H1 (cell line): Measurements from ENCODE around the gene ANXA5. TPM values are rescaled to one million over a fixed set of nuclear protein-coding genes. Genes with fewer than 3 reads are reported as not detected.
A peak's percentile ranks its signal among the peaks of the same experiment; 100 is the strongest.

Experiments
- CTCF ChIA-PET: fragments of 300-600 bp; sonication (Branson Sonifier 250); formaldehyde crosslinking; loops from one replicate; lab custom pipeline; 2021; ENCODE audit not compliant: partially characterized antibody; lab: Charles Lee
- POLR2A ChIA-PET: fragments of 300-600 bp; sonication (Branson Sonifier 250); formaldehyde crosslinking; loops from one replicate; lab custom pipeline; 2021; ENCODE audit warnings: inconsistent platforms; ENCODE audit not compliant: partially characterized antibody; lab: Charles Lee
- DNase-seq, 2 experiments: peaks; one replicate each; pipeline versions ENCODE4 v3.0.0 to v3.0.0-alpha.2; 2010 to 2022; ENCODE audit warnings: low spot score in 2 of 2, low read depth in 1 of 2, mixed read lengths in 1 of 2
- FAIRE-seq: peaks from 2 replicates; lab custom pipeline; 2011; peaks lifted over from hg19 to GRCh38; lab: Jason Lieb, UNC
- H2AFZ ChIP-seq: 2 replicates; pipeline ENCODE4 v1.8.1; 2012; ENCODE audit warnings: low read length, inconsistent platforms
- H2AK5ac ChIP-seq: 2 replicates; pipeline ENCODE4 v1.6.1; 2013; ENCODE audit warnings: low read depth, low read length
- H2BK120ac ChIP-seq: replicated peaks from 2 replicates; pipeline ENCODE3; 2013; ENCODE audit warnings: low read depth, low read length, inconsistent platforms
- H2BK12ac ChIP-seq: 2 replicates; pipeline ENCODE4 v1.6.1; 2013; ENCODE audit warnings: low read depth, low read length
- H2BK15ac ChIP-seq: 2 replicates; pipeline ENCODE4 v1.6.1; 2013; ENCODE audit warnings: low read length
- H2BK20ac ChIP-seq: 2 replicates; pipeline ENCODE4 v1.6.1; 2013; ENCODE audit warnings: low read length
- H2BK5ac ChIP-seq: 2 replicates; pipeline ENCODE4 v1.6.1; 2013; ENCODE audit warnings: low read depth, low read length
- H3K14ac ChIP-seq: 2 replicates; pipeline ENCODE4 v1.6.1; 2013; ENCODE audit warnings: inconsistent platforms; ENCODE audit not compliant: insufficient read length
- H3K18ac ChIP-seq: 2 replicates; pipeline ENCODE4 v1.6.1; 2013; ENCODE audit warnings: low read length; ENCODE audit errors: extremely low read depth
- H3K23ac ChIP-seq: 2 replicates; pipeline ENCODE4 v1.6.1; 2013; ENCODE audit warnings: inconsistent platforms; ENCODE audit not compliant: insufficient read length
- H3K23me2 ChIP-seq: 2 replicates; pipeline ENCODE4 v1.6.1; 2013; ENCODE audit warnings: low read depth, low read length
- H3K27ac ChIP-seq: 2 replicates; pipeline ENCODE4 v1.6.1; 2011; ENCODE audit warnings: low read depth, low read length, inconsistent platforms
- H3K27me3 ChIP-seq, 4 experiments: replicated peaks in 1 of 4; 1 replicate in 1 of 4; 2 replicates in 3 of 4; pipeline versions ENCODE4 v1.6.1 to v1.8.1; 2011 to 2013; ENCODE audit warnings: low read length in 3 of 4, mild to moderate bottlenecking in 3 of 4, inconsistent platforms in 2 of 4, mixed read lengths in 2 of 4, moderate library complexity in 1 of 4; ENCODE audit not compliant: control insufficient read depth in 3 of 4, insufficient read depth in 3 of 4; ENCODE audit errors: extremely low read depth in 1 of 4
- H3K36me3 ChIP-seq, 4 experiments: 2 replicates each; pipeline versions ENCODE4 v1.6.1 to v1.8.1; 2011 to 2013; ENCODE audit warnings: mild to moderate bottlenecking in 4 of 4, low read length in 3 of 4, moderate library complexity in 2 of 4, control low read depth in 1 of 4, inconsistent platforms in 1 of 4; ENCODE audit not compliant: insufficient read depth in 4 of 4, control insufficient read depth in 2 of 4
- H3K4ac ChIP-seq: replicated peaks from 2 replicates; pipeline ENCODE3; 2013; ENCODE audit warnings: low read length, low read depth, mixed read lengths, inconsistent platforms; ENCODE audit not compliant: insufficient read length
- H3K4me1 ChIP-seq, 4 experiments: replicated peaks in 1 of 4; 1 replicate in 1 of 4; 2 replicates in 3 of 4; pipeline versions ENCODE4 v1.6.1 to v1.8.1; 2011 to 2013; ENCODE audit warnings: low read length in 3 of 4, inconsistent platforms in 2 of 4, mixed read lengths in 1 of 4; ENCODE audit not compliant: insufficient read depth in 4 of 4, control insufficient read depth in 3 of 4
- H3K4me2 ChIP-seq, 2 experiments: 2 replicates each; pipeline versions ENCODE4 v1.6.1 to v1.8.1; 2011 to 2013; ENCODE audit warnings: low read depth in 2 of 2, low read length in 2 of 2, control low read depth in 1 of 2, inconsistent platforms in 1 of 2, mild to moderate bottlenecking in 1 of 2; ENCODE audit not compliant: insufficient read depth in 1 of 2
- H3K4me3 ChIP-seq, 4 experiments: fragments of 200-600, 300-600 bp in 1 of 4; sonication (generic), shearing (Covaris generic), sonication (Bioruptor Twin) in 1 of 4; 2 replicates each; pipeline versions ENCODE4 v1.5.1 to v1.8.1; 2011 to 2016; ENCODE audit warnings: low read length in 4 of 4, low read depth in 3 of 4, control low read depth in 2 of 4, inconsistent platforms in 2 of 4, mild to moderate bottlenecking in 2 of 4, mixed read lengths in 1 of 4, moderate library complexity in 1 of 4; ENCODE audit not compliant: insufficient read depth in 2 of 4; ENCODE audit errors: extremely low read depth in 1 of 4
- H3K56ac ChIP-seq: replicated peaks from 2 replicates; pipeline ENCODE3; 2013; ENCODE audit warnings: low read depth, mild to moderate bottlenecking, mixed read lengths, low read length, inconsistent platforms; ENCODE audit not compliant: insufficient read length
- H3K79me1 ChIP-seq: 2 replicates; pipeline ENCODE4 v1.6.1; 2013; ENCODE audit warnings: low read depth, low read length, control low read depth
- H3K79me2 ChIP-seq, 2 experiments: 2 replicates each; pipeline versions ENCODE4 v1.6.1 to v1.8.1; 2012 to 2013; ENCODE audit warnings: low read length in 2 of 2, mild to moderate bottlenecking in 2 of 2, inconsistent platforms in 1 of 2; ENCODE audit not compliant: insufficient read depth in 2 of 2, control insufficient read depth in 1 of 2
- H3K9ac ChIP-seq, 4 experiments: replicated peaks in 1 of 4; 1 replicate in 1 of 4; 2 replicates in 3 of 4; pipeline versions ENCODE4 v1.6.1 to v1.8.1; 2011 to 2013; ENCODE audit warnings: low read depth in 3 of 4, low read length in 3 of 4, control low read depth in 2 of 4, mild to moderate bottlenecking in 2 of 4, moderate library complexity in 2 of 4, inconsistent platforms in 1 of 4; ENCODE audit errors: extremely low read depth in 1 of 4
- H3K9me3 ChIP-seq, 2 experiments: 2 replicates each; pipeline versions ENCODE4 v1.6.1 to v1.8.1; 2012 to 2013; ENCODE audit warnings: mild to moderate bottlenecking in 2 of 2, moderate library complexity in 2 of 2, control low read depth in 1 of 2, inconsistent platforms in 1 of 2, low read depth in 1 of 2, low read length in 1 of 2, mixed read lengths in 1 of 2; ENCODE audit not compliant: insufficient read depth in 2 of 2
- H4K20me1 ChIP-seq, 2 experiments: replicated peaks in 1 of 2; 2 replicates each; pipeline versions ENCODE3 to v1.8.1; 2011 to 2013; ENCODE audit warnings: inconsistent platforms in 2 of 2, low read length in 2 of 2, mild to moderate bottlenecking in 1 of 2; ENCODE audit not compliant: insufficient read depth in 2 of 2, control insufficient read depth in 1 of 2
- H4K5ac ChIP-seq: 2 replicates; pipeline ENCODE4 v1.6.1; 2013; ENCODE audit warnings: low read length, low read depth, mixed read lengths, inconsistent platforms; ENCODE audit not compliant: insufficient read length
- H4K8ac ChIP-seq: 2 replicates; pipeline ENCODE4 v1.8.0; 2013; ENCODE audit warnings: mild to moderate bottlenecking, moderate library complexity, low read length, inconsistent platforms; ENCODE audit not compliant: insufficient read depth; ENCODE audit errors: extremely low read depth
- H4K91ac ChIP-seq: replicated peaks from 2 replicates; pipeline ENCODE3; 2013; ENCODE audit warnings: low read length, mixed read lengths, inconsistent platforms; ENCODE audit not compliant: insufficient read length
- CTCF ChIP-seq, 3 experiments: IDR thresholded peaks; 1 replicate in 2 of 3; 2 replicates in 1 of 3; pipeline versions ENCODE4 v1.5.1 to v1.6.1; 2011; ENCODE audit warnings: low read length in 3 of 3, mild to moderate bottlenecking in 3 of 3, inconsistent platforms in 2 of 3, low read depth in 1 of 3, moderate library complexity in 1 of 3; ENCODE audit not compliant: insufficient read depth in 1 of 3; ENCODE audit errors: control extremely low read depth in 1 of 3
- EGR1 ChIP-seq: IDR thresholded peaks from 2 replicates; pipeline ENCODE4 v1.6.1; 2011; ENCODE audit warnings: low read depth, low read length, borderline replicate concordance
- FOSL1 ChIP-seq: IDR thresholded peaks from 2 replicates; pipeline ENCODE4 v1.6.1; 2011; ENCODE audit warnings: mild to moderate bottlenecking, low read depth, low read length, moderate library complexity; ENCODE audit not compliant: insufficient read depth
- GABPA ChIP-seq: IDR thresholded peaks from 2 replicates; pipeline ENCODE4 v1.6.1; 2011; ENCODE audit warnings: mild to moderate bottlenecking, low read length, moderate library complexity, borderline replicate concordance; ENCODE audit not compliant: insufficient read depth
- GTF2F1 ChIP-seq: IDR thresholded peaks from 2 replicates; pipeline ENCODE4 v1.6.1; 2012; ENCODE audit warnings: low read depth, low read length, improper control_type of control experiment, borderline replicate concordance
- HDAC2 ChIP-seq, 2 experiments: fragments of 300-600 bp in 1 of 2; sonication (generic) in 1 of 2; IDR thresholded peaks; 2 replicates each; pipeline ENCODE4 v1.6.1; 2011 to 2012; ENCODE audit warnings: low read depth in 2 of 2, low read length in 2 of 2, mild to moderate bottlenecking in 2 of 2, moderate library complexity in 2 of 2, borderline replicate concordance in 1 of 2, inconsistent platforms in 1 of 2
- POLR2A ChIP-seq, 2 experiments: IDR thresholded peaks; 1 replicate in 1 of 2; 2 replicates in 1 of 2; pipeline ENCODE4 v1.6.1; 2011; ENCODE audit warnings: low read depth in 2 of 2, low read length in 2 of 2, mild to moderate bottlenecking in 2 of 2; ENCODE audit errors: control extremely low read depth in 1 of 2
- RAD21 ChIP-seq, 2 experiments: IDR thresholded peaks in 1 of 2; conservative IDR thresholded peaks in 1 of 2; 2 replicates each; pipeline ENCODE4 v1.6.1; 2011; ENCODE audit warnings: low read depth in 2 of 2, low read length in 2 of 2, improper control_type of control experiment in 1 of 2, inconsistent platforms in 1 of 2, mild to moderate bottlenecking in 1 of 2, moderate library complexity in 1 of 2
- RFX5 ChIP-seq: IDR thresholded peaks from 2 replicates; pipeline ENCODE4 v1.6.1; 2011; ENCODE audit warnings: low read depth, low read length, improper control_type of control experiment, borderline replicate concordance
- WGBS, 2 experiments: shearing (Covaris generic) in 1 of 2; methylation state at CpG; one replicate each; pipeline versions ENCODE4 v1.1.6 to v1.1.7; 2013 to 2015; ENCODE audit warnings: low lambda C conversion rate in 2 of 2, mixed read lengths in 2 of 2, inconsistent platforms in 1 of 2, low coverage in 1 of 2, missing lambda C conversion rate in 1 of 2; ENCODE audit not compliant: insufficient replicate concordance in 2 of 2, insufficient coverage in 1 of 2, insufficient read length in 1 of 2; ENCODE audit errors: extremely low coverage in 1 of 2, missing lambda C conversion rate in 1 of 2; 5-methylcytosine and 5-hydroxymethylcytosine counted together
- polyA plus RNA-seq, 7 experiments: library from polyadenylated mRNA; depleted of rRNA in 3 of 7; stranded (reverse) in 5 of 7; unstranded in 2 of 7; fragments of >200 nt in 5 of 7; fragments of 200-250 nt in 2 of 7; gene quantifications; 1 replicate in 5 of 7; 2 replicates in 1 of 7; 4 replicates in 1 of 7; pipeline versions ENCODE4 v1.2.1 to v1.2.3, GENCODE V29; 2011 to 2013; ENCODE audit warnings: missing spikeins in 2 of 7, mixed read lengths in 2 of 7
- total RNA-seq: library from RNA; stranded (reverse); fragmentation: NEBNext Ultra II Directional; extraction: Animal tissue kit (Norgen Biotek cat#: 25700); gene quantifications from 2 replicates; pipeline ENCODE4 v1.2.1, GENCODE V29; 2021

ANXA5 gene
- total and polyA plus RNA-seq, 2 of the 8 experiments (the other 6 are each of a cell fraction or from before 2014, with no cell fraction given), result 213 to 221 TPM

GRCh38 chr4:121656269-121656641, 40.5 kb downstream of the ANXA5 start:
- CTCF ChIA-PET, result interaction anchor here (0.6 to 5.0 kb wide), 32 partner anchors 10 to 494 kb away, joined by 3 to 33 read pairs (median 3); no protein-coding TSS in a partner anchor
- Histone ChIP-seq H3K9me3 (no peaks in the 10 kb centered on the region), H3K79me2 (no peaks in the 10 kb centered on the region), H4K91ac (no peak overlapping the region), H4K8ac (no peak overlapping the region), H2BK120ac (no peak overlapping the region), H3K4me2 (no peak overlapping the region), H4K5ac (no peak overlapping the region), H3K9ac (no peak overlapping the region), H2AK5ac (no peak overlapping the region), H3K14ac (no peak overlapping the region), H3K27ac (no peak overlapping the region), H3K56ac (no peak overlapping the region), H2AFZ (no peak overlapping the region), H3K23ac (no peak overlapping the region), H3K23me2 (no peaks in the 10 kb centered on the region), H3K18ac (no peak overlapping the region), H2BK5ac (no peak overlapping the region), H3K36me3 (no peaks in the 10 kb centered on the region), H2BK15ac (no peak overlapping the region), H4K20me1 (no peaks in the 10 kb centered on the region), H2BK20ac (no peak overlapping the region), H2BK12ac (no peak overlapping the region), H3K27me3 (no peaks in the 10 kb centered on the region), H3K4me3 (no peak overlapping the region), H3K79me1 (no peaks in the 10 kb centered on the region), H3K4me1 (no peaks in the 10 kb centered on the region), H3K4ac (no peak overlapping the region)
- WGBS, 2 experiments, result 56% methylated on average over 5 of the region's 5 CpGs; no CpG with 5 or more reads in 1 of the 2 experiments
- POLR2A ChIA-PET, result no interaction called here
- FAIRE-seq, result no peak
- no peak for DNase-seq
- TF ChIP-seq GABPA, result no peak
- peak; percentile 15 to 58 (median 54); a peak in 3 of 4 replicates for TF ChIP-seq CTCF (IDR thresholded peaks at IDR 0.05; ENCODE audit: control extremely low read depth in 1 of 3, insufficient read depth in 1 of 3, low read depth in 1 of 3, low read length in 3 of 3)
- TF ChIP-seq RFX5, result no peak
- no peak for TF ChIP-seq EGR1
- TF ChIP-seq POLR2A (IDR thresholded peaks at IDR 0.05; ENCODE audit: control extremely low read depth in 1 of 2, low read depth in 2 of 2, low read length in 2 of 2), result no peak
- TF ChIP-seq RAD21 (IDR thresholded peaks at IDR 0.05 in 1 of 2, conservative IDR thresholded peaks at IDR 0.05 in 1 of 2; ENCODE audit: low read depth in 2 of 2, low read length in 2 of 2), result peak; percentile 71 to 73
- no peak for TF ChIP-seq HDAC2 (IDR thresholded peaks at IDR 0.05; ENCODE audit: borderline replicate concordance in 1 of 2, low read depth in 2 of 2, low read length in 2 of 2)
- no peak for TF ChIP-seq GTF2F1
- 0 out of 2 replicates have a peak, but pooled peaks have one; percentile 35 for TF ChIP-seq FOSL1
